Thoracic aorta (tissue), 2 donors: Measurements from ENCODE around the gene SNCB. TPM values are rescaled to one million over a fixed set of nuclear protein-coding genes. Genes with fewer than 3 reads are reported as not detected.
A peak's percentile ranks its signal among the peaks of the same experiment; 100 is the strongest.

ENCODE experiments used
- ATAC-seq: fragments of 150-250 bp; one replicate; pipeline ENCODE4 v1.8.0; 2017; ENCODE audit warnings: low read depth; ENCODE audit not compliant: insufficient number of reproducible peaks, low FRiP score
- DNase-seq: peaks from one replicate; pipeline ENCODE4 v3.0.0-alpha.2; 2020; ENCODE audit warnings: low spot score
- H3K27ac ChIP-seq, 2 donors: fragments of 200-600 bp; sonication (generic); 1 replicate in 1 of 2; 2 replicates in 1 of 2; pipeline ENCODE4 v1.5.1; 2016; ENCODE audit warnings: mild to moderate bottlenecking in 2 of 2, moderate library complexity in 2 of 2
- H3K27me3 ChIP-seq: fragments of 200-600 bp; sonication (generic); replicated peaks from 2 replicates; pipeline ENCODE4 v1.6.0; 2016; ENCODE audit warnings: mild to moderate bottlenecking; ENCODE audit not compliant: insufficient read depth
- H3K36me3 ChIP-seq: fragments of 200-600 bp; sonication (generic); one replicate; pipeline ENCODE4 v1.5.1; 2016
- H3K4me1 ChIP-seq, 2 donors: fragments of 200-600 bp; sonication (generic); 1 replicate in 1 of 2; 2 replicates in 1 of 2; pipeline versions ENCODE4 v1.5.1 to v1.6.0; 2016; ENCODE audit warnings: low read depth in 2 of 2, mild to moderate bottlenecking in 1 of 2; ENCODE audit not compliant: control insufficient read depth in 1 of 2
- H3K4me3 ChIP-seq: fragments of 200-600 bp; sonication (generic); 2 replicates; pipeline ENCODE4 v1.5.1; 2016; ENCODE audit warnings: mild to moderate bottlenecking
- H3K9me3 ChIP-seq: fragments of 200-600 bp; sonication (generic); 2 replicates; pipeline ENCODE4 v1.5.1; 2016
- CTCF ChIP-seq: fragments of 200-600 bp; sonication (generic); IDR thresholded peaks from one replicate; pipeline ENCODE4 v1.5.1; 2019; ENCODE audit warnings: antibody characterized with exemption
- total RNA-seq, 2 donors: library from RNA; depleted of rRNA; stranded (reverse); fragments of >200 nt; gene quantifications; one replicate each; pipeline versions ENCODE4 v1.1.0 to v1.2.3, GENCODE V29; 2016

SNCB gene
- total RNA-seq, 2 donors from 2014 or later: not detected

GRCh38 chr5:176621661-176622079, 8.7 kb downstream of the SNCB start:
- Histone ChIP-seq H3K4me1 (peaks cover 8 to 21% of the 10 kb centered on the region in 2 donors), H3K27me3 (peaks cover 9% of the 10 kb centered on the region), H3K4me3 (no peak overlapping the region), H3K36me3 (no peaks in the 10 kb centered on the region), H3K27ac (no peak overlapping the region), H3K9me3 (no peaks in the 10 kb centered on the region)
- DNase-seq (no peak), ATAC-seq (no peak)
- TF ChIP-seq CTCF: no peak

GRCh38 chr5:176620333-176620981, 9.9 kb downstream of the SNCB start:
- H3K4me3 ChIP-seq: peak overlapping the region; percentile 35
- peaks cover 9% of the 10 kb centered on the region for H3K27me3 ChIP-seq
- no peaks in the 10 kb centered on the region for H3K9me3 ChIP-seq
- no peaks in the 10 kb centered on the region for H3K36me3 ChIP-seq
- peaks cover 8 to 21% of the 10 kb centered on the region in 2 donors for H3K4me1 ChIP-seq
- ATAC-seq (no peak), DNase-seq (no peak)
- TF ChIP-seq CTCF: no peak
- H3K27ac ChIP-seq: no peak overlapping the region

- Histone ChIP-seq H3K4me3 (peak overlapping the region; percentile 38), H3K4me1 (peaks cover 8 to 21% of the 10 kb centered on the region in 2 donors), H3K27ac (no peak overlapping the region), H3K9me3 (no peaks in the 10 kb centered on the region), H3K27me3 (peaks cover 9% of the 10 kb centered on the region), H3K36me3 (no peaks in the 10 kb centered on the region)
- DNase-seq (no peak), ATAC-seq (no peak)
- TF ChIP-seq CTCF: no peak
Observed at GRCh38 chr5:176619569-176620332, 10.6 kb downstream of the SNCB start.

GRCh38 chr5:176619203-176619568, 11.1 kb downstream of the SNCB start:
- H3K36me3 ChIP-seq: no peaks in the 10 kb centered on the region
- no peak overlapping the region for H3K27ac ChIP-seq
- H3K4me1 ChIP-seq: peaks cover 8 to 21% of the 10 kb centered on the region in 2 donors
- H3K27me3 ChIP-seq: peaks cover 9% of the 10 kb centered on the region
- no peak for DNase-seq
- no peak for ATAC-seq
- H3K4me3 ChIP-seq: peak overlapping the region; percentile 38
- no peaks in the 10 kb centered on the region for H3K9me3 ChIP-seq
- no peak for TF ChIP-seq CTCF

DNA sequence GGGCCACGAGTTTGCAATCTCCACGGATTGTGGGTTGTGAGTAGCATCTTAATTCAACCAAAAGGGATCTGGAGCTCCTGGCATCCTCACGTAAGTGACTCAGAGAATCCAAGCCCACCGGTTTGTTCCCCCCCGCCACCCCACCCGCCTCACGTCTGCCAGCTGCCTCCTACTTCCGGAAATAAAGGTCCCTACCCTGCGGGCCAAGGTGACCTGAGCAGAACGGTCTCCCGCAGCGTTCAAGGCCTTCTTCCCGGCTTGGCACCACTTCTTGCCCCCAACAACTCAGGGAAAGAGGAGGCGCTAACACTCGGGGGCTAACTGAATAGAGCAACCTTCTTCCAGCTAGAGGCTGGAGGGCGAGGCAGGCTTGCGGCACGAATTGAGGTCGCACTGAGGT, 11.6 kb downstream of the SNCB start:
- TF ChIP-seq CTCF: no peak
- H3K4me1 ChIP-seq: peaks cover 8 to 21% of the 10 kb centered on the region in 2 donors
- ATAC-seq (no peak), DNase-seq (no peak)
- H3K36me3 ChIP-seq: no peaks in the 10 kb centered on the region
- H3K27ac ChIP-seq: no peak overlapping the region
- H3K27me3 ChIP-seq: peaks cover 9% of the 10 kb centered on the region
- peak overlapping the region; percentile 38 for H3K4me3 ChIP-seq
- H3K9me3 ChIP-seq: no peaks in the 10 kb centered on the region
